Measurements from ENCODE around the gene CHRNA9. TPM values are rescaled to one million over a fixed set of nuclear protein-coding genes. Genes with fewer than 3 reads are reported as not detected.

CHRNA9 gene
- total and polyA plus RNA-seq, 2 experiments from 2014 or later: 0.50 to 1.6 TPM

DNA sequence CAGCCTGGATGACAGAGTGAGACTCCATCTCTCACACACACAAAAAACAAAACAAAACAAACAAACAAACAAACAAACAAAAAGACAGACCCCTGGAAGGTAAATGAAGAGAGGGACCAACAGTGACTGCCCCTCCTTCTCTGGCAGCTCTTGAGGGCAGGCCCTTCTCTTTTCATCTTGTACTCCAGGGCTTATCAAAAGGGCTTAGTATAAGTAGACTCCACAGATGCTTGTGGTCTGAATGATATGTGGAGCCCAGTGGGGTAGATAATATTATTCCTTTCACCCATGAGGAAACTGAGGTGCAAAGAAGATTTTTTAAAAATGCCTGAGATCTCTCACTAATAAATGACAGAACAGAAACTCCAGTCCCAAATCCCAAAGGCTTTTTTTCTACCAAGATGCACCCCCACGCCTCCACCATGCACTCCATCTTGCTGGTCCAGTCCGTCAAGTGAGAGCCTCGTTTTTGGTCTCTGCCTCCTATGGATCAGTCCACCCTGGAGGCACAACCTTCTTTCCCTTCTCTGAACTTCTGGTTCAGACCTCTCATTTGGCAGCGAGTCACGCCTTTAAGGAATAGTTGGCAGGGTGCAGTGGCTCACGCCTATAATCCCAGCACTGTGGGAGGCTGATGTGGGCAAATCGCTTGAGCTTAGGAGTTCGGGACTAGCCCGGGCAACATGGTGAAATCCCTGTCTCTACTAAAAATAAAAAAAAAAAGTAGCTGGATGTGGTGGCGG lies 17.0 kb upstream of the CHRNA9 start:
- DNase-seq (ENCODE audit: low spot score): no peak
- Histone ChIP-seq H3K4me3 (no peak overlapping the region), H3K27me3 (no peaks in the 10 kb centered on the region), H3K36me3 (replicated peaks; ENCODE audit: insufficient read depth, low read depth) (no peaks in the 10 kb centered on the region), H3K27ac (no peak overlapping the region), H3K79me2 (no peaks in the 10 kb centered on the region), H3K4me1 (ENCODE audit: insufficient read depth) (peaks cover 28% of the 10 kb centered on the region), H3K9me3 (ENCODE audit: low read depth) (no peaks in the 10 kb centered on the region), H3K4me2 (no peak overlapping the region), H4K20me1 (ENCODE audit: insufficient read depth, poor library complexity, severe bottlenecking) (peaks cover 2% of the 10 kb centered on the region), H2AFZ (no peak overlapping the region), H3K9me2 (replicated peaks; ENCODE audit: insufficient read depth) (no peaks in the 10 kb centered on the region)
- TF ChIP-seq EZH2phosphoT487 (IDR thresholded peaks at IDR 0.05; ENCODE audit: low read depth, severe bottlenecking, unreplicated experiment) (no peak), EZH2 (IDR thresholded peaks at IDR 0.05; ENCODE audit: borderline replicate concordance) (no peak)
- TF ChIP-seq, protein P1, sequence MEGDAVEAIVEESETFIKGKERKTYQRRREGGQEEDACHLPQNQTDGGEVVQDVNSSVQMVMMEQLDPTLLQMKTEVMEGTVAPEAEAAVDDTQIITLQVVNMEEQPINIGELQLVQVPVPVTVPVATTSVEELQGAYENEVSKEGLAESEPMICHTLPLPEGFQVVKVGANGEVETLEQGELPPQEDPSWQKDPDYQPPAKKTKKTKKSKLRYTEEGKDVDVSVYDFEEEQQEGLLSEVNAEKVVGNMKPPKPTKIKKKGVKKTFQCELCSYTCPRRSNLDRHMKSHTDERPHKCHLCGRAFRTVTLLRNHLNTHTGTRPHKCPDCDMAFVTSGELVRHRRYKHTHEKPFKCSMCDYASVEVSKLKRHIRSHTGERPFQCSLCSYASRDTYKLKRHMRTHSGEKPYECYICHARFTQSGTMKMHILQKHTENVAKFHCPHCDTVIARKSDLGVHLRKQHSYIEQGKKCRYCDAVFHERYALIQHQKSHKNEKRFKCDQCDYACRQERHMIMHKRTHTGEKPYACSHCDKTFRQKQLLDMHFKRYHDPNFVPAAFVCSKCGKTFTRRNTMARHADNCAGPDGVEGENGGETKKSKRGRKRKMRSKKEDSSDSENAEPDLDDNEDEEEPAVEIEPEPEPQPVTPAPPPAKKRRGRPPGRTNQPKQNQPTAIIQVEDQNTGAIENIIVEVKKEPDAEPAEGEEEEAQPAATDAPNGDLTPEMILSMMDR (IDR thresholded peaks at IDR 0.05; ENCODE audit: poor library complexity): no peak
- 85% methylated on average over 10 of the region's 10 CpGs for WGBS (ENCODE audit: low lambda C conversion rate, missing lambda C conversion rate)

DNA sequence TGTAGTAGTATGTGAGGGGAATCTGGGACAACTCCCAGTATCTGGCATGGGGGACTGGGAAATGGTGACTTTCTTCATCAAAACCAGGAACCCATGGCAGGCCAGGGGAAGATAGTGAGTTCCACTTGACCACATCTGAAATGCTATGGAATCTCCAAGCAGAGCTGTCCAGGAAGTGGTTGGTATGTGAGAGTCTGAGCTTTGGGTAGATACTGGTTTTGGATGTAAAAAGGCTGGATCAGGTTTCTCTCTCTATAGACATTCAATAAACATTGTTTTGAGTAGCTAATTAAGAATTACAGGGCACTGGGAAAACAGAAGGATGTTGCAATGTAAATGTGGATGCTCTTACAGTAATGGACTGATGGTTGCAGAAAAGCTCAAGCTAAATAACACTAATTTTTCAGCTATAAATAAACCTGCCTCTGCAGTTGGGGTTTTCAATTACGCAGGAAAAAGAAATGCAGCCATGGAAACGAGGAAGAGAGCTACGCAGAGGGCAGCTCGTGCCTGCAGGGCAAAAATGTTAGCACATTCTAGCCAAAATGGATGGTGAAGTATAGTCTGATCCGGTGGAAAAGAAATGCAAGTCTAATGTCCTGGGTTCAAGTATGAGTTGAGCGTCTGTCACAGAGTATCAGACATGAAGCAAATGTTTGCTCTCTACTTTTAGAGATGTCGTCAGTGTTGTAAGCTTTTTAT lies 13.4 kb upstream of the CHRNA9 start:
- H3K4me3 ChIP-seq: no peak overlapping the region
- 40% methylated on average over 7 of the region's 7 CpGs for WGBS (ENCODE audit: low lambda C conversion rate, missing lambda C conversion rate)
- TF ChIP-seq EZH2 (IDR thresholded peaks at IDR 0.05; ENCODE audit: borderline replicate concordance): no peak
- no peak for TF ChIP-seq EZH2phosphoT487 (IDR thresholded peaks at IDR 0.05; ENCODE audit: low read depth, severe bottlenecking, unreplicated experiment)
- TF ChIP-seq, protein P1 (IDR thresholded peaks at IDR 0.05; ENCODE audit: poor library complexity): no peak
- H3K27me3 ChIP-seq: no peaks in the 10 kb centered on the region
- no peak for DNase-seq (ENCODE audit: low spot score)
- H4K20me1 ChIP-seq (ENCODE audit: insufficient read depth, poor library complexity, severe bottlenecking): no peaks in the 10 kb centered on the region
- H3K4me1 ChIP-seq (ENCODE audit: insufficient read depth): peaks cover 32% of the 10 kb centered on the region
- no peaks in the 10 kb centered on the region for H3K79me2 ChIP-seq
- no peaks in the 10 kb centered on the region for H3K9me2 ChIP-seq (replicated peaks; ENCODE audit: insufficient read depth)
- H3K27ac ChIP-seq: peak overlapping the region; percentile 54
- H3K4me2 ChIP-seq: peak overlapping the region; percentile 12
- H2AFZ ChIP-seq: no peak overlapping the region
- no peaks in the 10 kb centered on the region for H3K36me3 ChIP-seq (replicated peaks; ENCODE audit: insufficient read depth, low read depth)
- H3K9me3 ChIP-seq (ENCODE audit: low read depth): no peaks in the 10 kb centered on the region

DNA sequence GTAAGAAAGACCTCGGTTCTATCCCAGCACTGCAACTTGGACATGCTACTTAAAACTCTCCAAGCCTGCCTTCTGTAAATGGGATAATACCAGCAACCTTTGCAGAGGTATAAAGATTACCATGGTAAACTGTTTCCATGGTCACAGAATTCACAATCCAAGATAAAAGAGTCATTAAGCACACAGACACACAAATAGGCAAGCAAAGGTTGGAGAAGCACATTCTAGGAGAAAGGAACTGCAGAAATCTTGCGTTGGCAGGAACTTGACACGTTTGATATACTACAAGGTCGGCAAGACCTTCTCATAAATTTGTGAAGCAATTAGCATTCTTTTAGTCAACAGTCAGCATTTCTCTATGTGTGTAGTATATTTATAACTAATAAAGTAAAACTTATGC lies 12.3 kb upstream of the CHRNA9 start:
- H3K4me2 ChIP-seq: no peak overlapping the region
- peak overlapping the region; percentile 54 for H3K27ac ChIP-seq
- DNase-seq (ENCODE audit: low spot score): peak; percentile 63
- H4K20me1 ChIP-seq (ENCODE audit: insufficient read depth, poor library complexity, severe bottlenecking): no peaks in the 10 kb centered on the region
- no peaks in the 10 kb centered on the region for H3K27me3 ChIP-seq
- no peaks in the 10 kb centered on the region for H3K9me2 ChIP-seq (replicated peaks; ENCODE audit: insufficient read depth)
- H3K79me2 ChIP-seq: no peaks in the 10 kb centered on the region
- H3K9me3 ChIP-seq (ENCODE audit: low read depth): no peaks in the 10 kb centered on the region
- 27% methylated on average over 4 of the region's 4 CpGs for WGBS (ENCODE audit: low lambda C conversion rate, missing lambda C conversion rate)
- no peak overlapping the region for H3K4me3 ChIP-seq
- no peak overlapping the region for H2AFZ ChIP-seq
- TF ChIP-seq, protein P1 (IDR thresholded peaks at IDR 0.05; ENCODE audit: poor library complexity): no peak
- TF ChIP-seq EZH2 (IDR thresholded peaks at IDR 0.05; ENCODE audit: borderline replicate concordance) (no peak), EZH2phosphoT487 (IDR thresholded peaks at IDR 0.05; ENCODE audit: low read depth, severe bottlenecking, unreplicated experiment) (no peak)
- H3K4me1 ChIP-seq (ENCODE audit: insufficient read depth): peaks cover 25% of the 10 kb centered on the region
- H3K36me3 ChIP-seq (replicated peaks; ENCODE audit: insufficient read depth, low read depth): no peaks in the 10 kb centered on the region
